Sigmoid colon (tissue), 4 donors: Measurements from ENCODE around the gene CRELD2.

Source experiments
- POLR2AphosphoS5 ChIP-seq, 4 donors: sonication (generic); formaldehyde crosslinking; IDR thresholded peaks; one replicate each; pipeline ENCODE4 v1.6.1; 2017; ENCODE audit warnings: antibody characterized with exemption in 4 of 4
- TF ChIP-seq, protein P1 (sequence below), 4 experiments: fragments of 450-650 bp in 3 of 4; fragments of 200-600 bp in 1 of 4; IDR thresholded peaks; one replicate each; pipeline ENCODE4 v1.5.1; 2016 to 2019; ENCODE audit warnings: antibody characterized with exemption in 4 of 4, mild to moderate bottlenecking in 3 of 4, moderate library complexity in 2 of 4

DNA sequence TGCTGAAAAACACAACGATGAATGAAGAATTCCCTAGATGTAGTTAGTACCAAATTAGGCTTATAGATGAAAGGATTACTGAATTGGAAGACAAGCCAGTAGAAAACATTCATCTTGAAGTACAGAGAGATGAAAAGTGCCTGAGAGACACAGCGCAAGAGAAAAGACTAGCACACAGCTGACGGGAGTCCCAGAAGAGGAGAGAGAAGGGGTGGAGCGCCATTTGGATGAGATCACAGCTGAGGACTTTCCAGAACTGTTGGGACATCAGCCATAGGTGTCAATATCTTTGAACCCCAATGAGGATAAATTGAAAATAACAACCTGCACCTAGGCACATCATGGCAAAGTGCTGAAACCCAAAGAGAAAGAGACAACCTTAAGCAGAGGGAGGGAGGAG, 25.4 kb upstream of the CRELD2 start:
- TF ChIP-seq, protein P1, sequence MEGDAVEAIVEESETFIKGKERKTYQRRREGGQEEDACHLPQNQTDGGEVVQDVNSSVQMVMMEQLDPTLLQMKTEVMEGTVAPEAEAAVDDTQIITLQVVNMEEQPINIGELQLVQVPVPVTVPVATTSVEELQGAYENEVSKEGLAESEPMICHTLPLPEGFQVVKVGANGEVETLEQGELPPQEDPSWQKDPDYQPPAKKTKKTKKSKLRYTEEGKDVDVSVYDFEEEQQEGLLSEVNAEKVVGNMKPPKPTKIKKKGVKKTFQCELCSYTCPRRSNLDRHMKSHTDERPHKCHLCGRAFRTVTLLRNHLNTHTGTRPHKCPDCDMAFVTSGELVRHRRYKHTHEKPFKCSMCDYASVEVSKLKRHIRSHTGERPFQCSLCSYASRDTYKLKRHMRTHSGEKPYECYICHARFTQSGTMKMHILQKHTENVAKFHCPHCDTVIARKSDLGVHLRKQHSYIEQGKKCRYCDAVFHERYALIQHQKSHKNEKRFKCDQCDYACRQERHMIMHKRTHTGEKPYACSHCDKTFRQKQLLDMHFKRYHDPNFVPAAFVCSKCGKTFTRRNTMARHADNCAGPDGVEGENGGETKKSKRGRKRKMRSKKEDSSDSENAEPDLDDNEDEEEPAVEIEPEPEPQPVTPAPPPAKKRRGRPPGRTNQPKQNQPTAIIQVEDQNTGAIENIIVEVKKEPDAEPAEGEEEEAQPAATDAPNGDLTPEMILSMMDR (IDR thresholded peaks at IDR 0.05): no peak
- no peak for TF ChIP-seq POLR2AphosphoS5 (IDR thresholded peaks at IDR 0.05)
